ENCODE measurements around the gene CDKAL1.
A peak's percentile ranks its signal among the peaks of the same experiment; 100 is the strongest.
"Not testable (repeated sequence)": the region's sequence is repeated elsewhere in the genome, so short reads cannot be mapped to it uniquely, and the experiment has no call there.

The CDKAL1 gene

GRCh38 chr6:20647585-20647984 lies 113.3 kb downstream of the CDKAL1 start:
- no peak overlapping the region for H3K4me3 ChIP-seq (ENCODE audit: low read depth, low read length)
- no peak for DNase-seq (ENCODE audit: low read depth)
- no peak for TF ChIP-seq CTCF (conservative IDR thresholded peaks at IDR 0.05; ENCODE audit: low read depth, low read length)

- H3K4me3 ChIP-seq (ENCODE audit: low read depth, low read length); DNase-seq (ENCODE audit: low read depth): not testable (repeated sequence)
These were observed 115.6 kb downstream of the CDKAL1 start for GRCh38 chr6:20649696-20650470.

GRCh38 chr6:20652299-20653084 lies 118.2 kb downstream of the CDKAL1 start:
- peak; percentile 18 for TF ChIP-seq CTCF (conservative IDR thresholded peaks at IDR 0.05; ENCODE audit: low read depth, low read length)
- H3K4me3 ChIP-seq (ENCODE audit: low read depth, low read length): no peak overlapping the region
- DNase-seq (ENCODE audit: low read depth): peak; percentile 78

GRCh38 chr6:20653085-20653479 lies 118.8 kb downstream of the CDKAL1 start:
- DNase-seq (ENCODE audit: low read depth): peak; percentile 17
- no peak for TF ChIP-seq CTCF (conservative IDR thresholded peaks at IDR 0.05; ENCODE audit: low read depth, low read length)
- H3K4me3 ChIP-seq (ENCODE audit: low read depth, low read length): no peak overlapping the region

GRCh38 chr6:20655317-20655716 lies 121.1 kb downstream of the CDKAL1 start:
- TF ChIP-seq CTCF (conservative IDR thresholded peaks at IDR 0.05; ENCODE audit: low read depth, low read length): no peak
- DNase-seq (ENCODE audit: low read depth): peak; percentile 54
- no peak overlapping the region for H3K4me3 ChIP-seq (ENCODE audit: low read depth, low read length)

GRCh38 chr6:20657274-20657800 lies 123.1 kb downstream of the CDKAL1 start:
- no peak for TF ChIP-seq CTCF (conservative IDR thresholded peaks at IDR 0.05; ENCODE audit: low read depth, low read length)
- no peak for DNase-seq (ENCODE audit: low read depth)
- no peak overlapping the region for H3K4me3 ChIP-seq (ENCODE audit: low read depth, low read length)

- no peak overlapping the region for H3K4me3 ChIP-seq (ENCODE audit: low read depth, low read length)
- DNase-seq (ENCODE audit: low read depth): no peak
- no peak for TF ChIP-seq CTCF (conservative IDR thresholded peaks at IDR 0.05; ENCODE audit: low read depth, low read length)
These were observed 123.8 kb downstream of the CDKAL1 start for GRCh38 chr6:20658053-20658452.

Measured in choroid plexus epithelial cell (primary cell).